ENCODE data around the gene ACTN2. TPM values are rescaled to one million over a fixed set of nuclear protein-coding genes. Genes with fewer than 3 reads are reported as not detected.

ACTN2 gene
- polyA plus RNA-seq, 1 experiment: not detected

GRCh38 chr1:236692128-236692527 lies 5.8 kb downstream of the ACTN2 start:
- TF ChIP-seq CTCF (IDR thresholded peaks at IDR 0.05; ENCODE audit: insufficient read depth, low read depth, low read length): no peak
- POLR2A ChIA-PET: no interaction called here
- CTCF ChIA-PET: no interaction called here
- no peak for DNase-seq (ENCODE audit: low read depth)
- Histone ChIP-seq H3K27me3 (ENCODE audit: control insufficient read depth, insufficient read depth, low read length) (peaks cover 4% of the 10 kb centered on the region; the same call in 1 of the 2 replicates), H3K4me3 (ENCODE audit: low read depth, low read length) (no peak overlapping the region), H3K36me3 (ENCODE audit: control insufficient read depth, insufficient read depth, low read length) (no peaks in the 10 kb centered on the region)

- TF ChIP-seq CTCF (IDR thresholded peaks at IDR 0.05; ENCODE audit: insufficient read depth, low read depth, low read length): no peak
- no peak for DNase-seq (ENCODE audit: low read depth)
- no peaks in the 10 kb centered on the region for H3K36me3 ChIP-seq (ENCODE audit: control insufficient read depth, insufficient read depth, low read length)
- no peaks in the 10 kb centered on the region for H3K27me3 ChIP-seq (ENCODE audit: control insufficient read depth, insufficient read depth, low read length)
- CTCF ChIA-PET: no interaction called here
- H3K4me3 ChIP-seq (ENCODE audit: low read depth, low read length): no peak overlapping the region
- POLR2A ChIA-PET: no interaction called here
Observed at GRCh38 chr1:236692742-236693141, 6.4 kb downstream of the ACTN2 start.

GRCh38 chr1:236699366-236699765 lies 13.1 kb downstream of the ACTN2 start:
- no peak overlapping the region for H3K4me3 ChIP-seq (ENCODE audit: low read depth, low read length)
- POLR2A ChIA-PET: no interaction called here
- CTCF ChIA-PET: no interaction called here
- no peak for TF ChIP-seq CTCF (IDR thresholded peaks at IDR 0.05; ENCODE audit: insufficient read depth, low read depth, low read length)
- H3K27me3 ChIP-seq (ENCODE audit: control insufficient read depth, insufficient read depth, low read length): no peaks in the 10 kb centered on the region
- no peak for DNase-seq (ENCODE audit: low read depth)
- H3K36me3 ChIP-seq (ENCODE audit: control insufficient read depth, insufficient read depth, low read length): no peaks in the 10 kb centered on the region

- CTCF ChIA-PET: no interaction called here
- POLR2A ChIA-PET: no interaction called here
Observed at GRCh38 chr1:236700903-236701302, 14.6 kb downstream of the ACTN2 start.

GRCh38 chr1:236701782-236702181 lies 15.5 kb downstream of the ACTN2 start:
- H3K27me3 ChIP-seq (ENCODE audit: control insufficient read depth, insufficient read depth, low read length): no peaks in the 10 kb centered on the region
- no peak for DNase-seq (ENCODE audit: low read depth)
- no peak for TF ChIP-seq CTCF (IDR thresholded peaks at IDR 0.05; ENCODE audit: insufficient read depth, low read depth, low read length)
- CTCF ChIA-PET: no interaction called here
- POLR2A ChIA-PET: no interaction called here
- no peaks in the 10 kb centered on the region for H3K36me3 ChIP-seq (ENCODE audit: control insufficient read depth, insufficient read depth, low read length)
- no peak overlapping the region for H3K4me3 ChIP-seq (ENCODE audit: low read depth, low read length)

More at GRCh38 chr1:236700903-236701302, 14.6 kb downstream of the ACTN2 start:
- no peak for DNase-seq (ENCODE audit: low read depth)
- TF ChIP-seq CTCF (IDR thresholded peaks at IDR 0.05; ENCODE audit: insufficient read depth, low read depth, low read length): no peak
- Histone ChIP-seq H3K27me3 (ENCODE audit: control insufficient read depth, insufficient read depth, low read length) (no peaks in the 10 kb centered on the region), H3K4me3 (ENCODE audit: low read depth, low read length) (no peak overlapping the region), H3K36me3 (ENCODE audit: control insufficient read depth, insufficient read depth, low read length) (no peaks in the 10 kb centered on the region)
